Measurements from ENCODE around the gene PEX14. TPM values are rescaled to one million over a fixed set of nuclear protein-coding genes. Genes with fewer than 3 reads are reported as not detected.

PEX14 gene
- total RNA-seq, 3 donors from 2014 or later, result 12.5 to 16.1 (median 14.8) TPM

- TF ChIP-seq POLR2A (IDR thresholded peaks at IDR 0.05), result no peak
- TF ChIP-seq CTCF (IDR thresholded peaks at IDR 0.05), result no peak
- TF ChIP-seq POLR2AphosphoS5 (IDR thresholded peaks at IDR 0.05), result no peak
- intact Hi-C loops (cut with DNase I; ENCODE audit: low total_unique reads), result no loop called here
- no peaks in the 10 kb centered on the region for H3K36me3 ChIP-seq
- H3K4me3 ChIP-seq, result no peak overlapping the region
- H3K4me1 ChIP-seq, result no peaks in the 10 kb centered on the region
- H3K27ac ChIP-seq, result no peak overlapping the region
- DNase-seq (ENCODE audit: low spot score in 2 of 2), result no peak
- H3K27me3 ChIP-seq, result no peaks in the 10 kb centered on the region
- no peaks in the 10 kb centered on the region for H3K9me3 ChIP-seq
Measured at GRCh38 chr1:10651389-10651766, 176.6 kb downstream of the PEX14 start.

DNA sequence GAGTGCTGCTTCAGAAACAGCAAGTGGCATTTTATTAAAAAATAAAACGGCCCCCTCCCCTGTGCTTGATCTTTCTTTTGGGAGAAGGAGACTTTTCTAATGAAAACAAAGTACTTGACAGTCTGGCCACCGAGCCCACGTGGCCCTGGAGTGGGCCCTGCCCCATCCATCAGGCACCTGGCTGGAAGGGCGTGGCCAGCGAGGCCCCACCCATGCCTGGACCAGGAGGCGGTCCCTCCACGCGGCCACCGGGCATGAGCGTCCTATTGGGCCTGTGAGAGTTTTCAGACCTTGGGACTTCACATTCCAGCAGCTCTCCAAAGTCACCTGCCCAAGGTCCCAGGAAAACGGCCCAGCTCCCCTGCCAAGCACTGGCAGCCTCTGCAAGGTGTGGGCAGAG is 177.0 kb downstream of the PEX14 start:
- H3K27me3 ChIP-seq, result no peaks in the 10 kb centered on the region
- intact Hi-C loops (cut with DNase I; ENCODE audit: low total_unique reads), result no loop called here
- H3K9me3 ChIP-seq, result no peaks in the 10 kb centered on the region
- TF ChIP-seq CTCF (IDR thresholded peaks at IDR 0.05) (no peak), POLR2A (IDR thresholded peaks at IDR 0.05) (no peak), POLR2AphosphoS5 (IDR thresholded peaks at IDR 0.05) (no peak)
- no peak for DNase-seq (ENCODE audit: low spot score in 2 of 2)
- H3K4me1 ChIP-seq, result no peaks in the 10 kb centered on the region
- H3K36me3 ChIP-seq, result no peaks in the 10 kb centered on the region
- no peak overlapping the region for H3K27ac ChIP-seq
- H3K4me3 ChIP-seq, result no peak overlapping the region

DNA sequence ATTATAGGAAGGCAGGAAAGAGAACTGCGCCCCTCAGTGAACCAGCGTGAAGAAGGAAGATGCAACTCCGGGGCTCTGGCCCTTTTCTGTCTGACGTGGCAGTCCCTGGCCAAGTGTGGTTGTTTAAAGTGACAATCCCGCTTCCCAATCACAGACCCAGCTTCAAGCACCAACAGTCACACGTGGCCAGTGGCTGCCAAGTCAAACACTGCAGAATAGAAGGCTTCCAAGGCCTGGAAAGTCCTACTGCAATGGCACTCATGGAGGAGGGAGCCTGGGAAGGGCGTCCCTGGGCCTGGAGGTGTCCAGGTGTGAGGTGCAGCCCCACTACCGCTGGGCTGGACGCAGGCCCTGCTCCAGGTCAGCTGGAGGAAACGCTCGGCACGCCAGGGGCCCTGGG is 177.9 kb downstream of the PEX14 start:
- Histone ChIP-seq H3K4me1 (no peaks in the 10 kb centered on the region), H3K9me3 (no peaks in the 10 kb centered on the region), H3K27me3 (no peaks in the 10 kb centered on the region), H3K36me3 (no peaks in the 10 kb centered on the region), H3K4me3 (no peak overlapping the region), H3K27ac (peak overlapping the region in 1 of 2 donors; percentile 12)
- TF ChIP-seq CTCF (IDR thresholded peaks at IDR 0.05) (no peak), POLR2A (IDR thresholded peaks at IDR 0.05) (no peak), POLR2AphosphoS5 (IDR thresholded peaks at IDR 0.05) (no peak)
- no peak for DNase-seq (ENCODE audit: low spot score in 2 of 2)
- intact Hi-C loops (cut with DNase I; ENCODE audit: low total_unique reads), result no loop called here

GRCh38 chr1:10653370-10654125 is 178.8 kb downstream of the PEX14 start:
- Histone ChIP-seq H3K27me3 (no peaks in the 10 kb centered on the region), H3K27ac (peak overlapping the region in 1 of 2 donors; percentile 12), H3K4me3 (no peak overlapping the region), H3K9me3 (no peaks in the 10 kb centered on the region), H3K4me1 (no peaks in the 10 kb centered on the region), H3K36me3 (no peaks in the 10 kb centered on the region)
- intact Hi-C loops (cut with DNase I; ENCODE audit: low total_unique reads), result no loop called here
- no peak for TF ChIP-seq CTCF (IDR thresholded peaks at IDR 0.05)
- no peak for TF ChIP-seq POLR2AphosphoS5 (IDR thresholded peaks at IDR 0.05)
- TF ChIP-seq POLR2A (IDR thresholded peaks at IDR 0.05), result no peak
- DNase-seq (ENCODE audit: low spot score in 2 of 2), result no peak

GRCh38 chr1:10655002-10655401 is 180.3 kb downstream of the PEX14 start:
- intact Hi-C loops (cut with DNase I; ENCODE audit: low total_unique reads), result loop anchor here (5.0 kb wide), 1 partner anchor 413 kb away; no protein-coding TSS in a partner anchor
- H3K36me3 ChIP-seq, result no peaks in the 10 kb centered on the region
- H3K4me3 ChIP-seq, result no peak overlapping the region
- TF ChIP-seq CTCF (IDR thresholded peaks at IDR 0.05) (no peak), POLR2A (IDR thresholded peaks at IDR 0.05) (no peak), POLR2AphosphoS5 (IDR thresholded peaks at IDR 0.05) (no peak)
- H3K27ac ChIP-seq, result no peak overlapping the region
- no peaks in the 10 kb centered on the region for H3K4me1 ChIP-seq
- no peak for DNase-seq (ENCODE audit: low spot score in 2 of 2)
- no peaks in the 10 kb centered on the region for H3K9me3 ChIP-seq
- no peaks in the 10 kb centered on the region for H3K27me3 ChIP-seq

Data from breast epithelium (tissue), 4 donors.